ENCODE measurements around the gene KLK11. TPM values are rescaled to one million over a fixed set of nuclear protein-coding genes. Genes with fewer than 3 reads are reported as not detected.

KLK11 gene
- polyA plus RNA-seq, 3 donors: not detected

- peaks cover 8 to 20% (median 9%) of the 10 kb centered on the region in 3 donors for H3K27me3 Mint-ChIP-seq (ENCODE audit: low read depth in 3 of 3)
- H3K27ac Mint-ChIP-seq: no peak overlapping the region
- 64% methylated on average over 8 of the region's 9 CpGs for WGBS (ENCODE audit: insufficient coverage)
Observed at GRCh38 chr19:51036519-51036918, 10.1 kb upstream of the KLK11 start.

GRCh38 chr19:51034704-51035103, 8.3 kb upstream of the KLK11 start, which contains the start of gene KLK12:
KLK12 (minus strand) TSS chr19:51035002; CDS start chr19:51034621, 381 bp downstream.
- Mint-ChIP-seq H3K27me3 (ENCODE audit: low read depth in 3 of 3) (peaks cover 10 to 20% (median 11%) of the 10 kb centered on the region in 3 donors), H3K4me3 (no peak within 1 kb of the TSS), H3K36me3 (no peaks in the 10 kb centered on the region), H3K4me1 (no peaks in the 10 kb centered on the region), H3K9me3 (peaks cover 0 to 4% (median 0%) of the 10 kb centered on the region in 7 donors), H3K27ac (no peak within 1 kb of the TSS)
- 57% methylated on average over 7 of the region's 11 CpGs for WGBS (ENCODE audit: insufficient coverage)
- no peak within 1 kb of the TSS for H3K27ac ChIP-seq (ENCODE audit: low read depth in 1 of 2, low read length in 2 of 2)
- H3K79me2 ChIP-seq (ENCODE audit: insufficient read depth, low read length): no peaks in the 10 kb centered on the region
- H3K36me3 ChIP-seq (replicated peaks in 1 of 2; ENCODE audit: control insufficient read depth in 1 of 2, insufficient read depth in 2 of 2, low read length in 2 of 2): no peaks in the 10 kb centered on the region
- no peaks in the 10 kb centered on the region for H3K27me3 ChIP-seq (ENCODE audit: control insufficient read depth in 2 of 2, insufficient read depth in 2 of 2, low read length in 2 of 2)
- no peak for DNase-seq
- no peaks in the 10 kb centered on the region for H4K20me1 ChIP-seq (ENCODE audit: insufficient read depth, low read length)
- no peaks in the 10 kb centered on the region for H3K9me3 ChIP-seq (replicated peaks in 1 of 2; ENCODE audit: control insufficient read depth in 1 of 2, insufficient read depth in 1 of 2, low read length in 2 of 2)
- intact Hi-C loops (cut with micrococcal nuclease): no loop called here
- no peak within 1 kb of the TSS for H3K9ac ChIP-seq (ENCODE audit: insufficient read depth, low read length, poor library complexity, severe bottlenecking)
- H3K4me3 ChIP-seq (replicated peaks in 1 of 3; ENCODE audit: low read depth in 2 of 3, low read length in 3 of 3): no peak within 1 kb of the TSS
- TF ChIP-seq CTCF (IDR thresholded peaks at IDR 0.05): no peak
- no peak within 1 kb of the TSS for H3K4me2 ChIP-seq (replicated peaks; ENCODE audit: extremely low read depth, low read length, poor library complexity, severe bottlenecking)
- no peak within 1 kb of the TSS for H2AFZ ChIP-seq (ENCODE audit: insufficient read depth, low read depth, low read length, poor library complexity, severe bottlenecking)
- no peaks in the 10 kb centered on the region for H3K4me1 ChIP-seq (ENCODE audit: control insufficient read depth in 1 of 2, insufficient read depth in 2 of 2, low read length in 2 of 2)

More at GRCh38 chr19:51036519-51036918, 10.1 kb upstream of the KLK11 start:
- Mint-ChIP-seq H3K4me1 (no peaks in the 10 kb centered on the region), H3K36me3 (no peaks in the 10 kb centered on the region), H3K9me3 (peaks cover 0 to 5% (median 0%) of the 10 kb centered on the region in 7 donors), H3K4me3 (no peak overlapping the region)
- Histone ChIP-seq H3K79me2 (ENCODE audit: insufficient read depth, low read length) (no peaks in the 10 kb centered on the region), H3K9me3 (replicated peaks in 1 of 2; ENCODE audit: control insufficient read depth in 1 of 2, insufficient read depth in 1 of 2, low read length in 2 of 2) (no peaks in the 10 kb centered on the region), H3K36me3 (replicated peaks in 1 of 2; ENCODE audit: control insufficient read depth in 1 of 2, insufficient read depth in 2 of 2, low read length in 2 of 2) (no peaks in the 10 kb centered on the region), H3K9ac (ENCODE audit: insufficient read depth, low read length, poor library complexity, severe bottlenecking) (no peak overlapping the region), H3K4me3 (replicated peaks in 1 of 3; ENCODE audit: low read depth in 2 of 3, low read length in 3 of 3) (no peak overlapping the region), H3K4me1 (ENCODE audit: control insufficient read depth in 1 of 2, insufficient read depth in 2 of 2, low read length in 2 of 2) (no peaks in the 10 kb centered on the region), H4K20me1 (ENCODE audit: insufficient read depth, low read length) (no peaks in the 10 kb centered on the region), H3K4me2 (replicated peaks; ENCODE audit: extremely low read depth, low read length, poor library complexity, severe bottlenecking) (no peak overlapping the region), H3K27ac (ENCODE audit: low read depth in 1 of 2, low read length in 2 of 2) (no peak overlapping the region), H2AFZ (ENCODE audit: insufficient read depth, low read depth, low read length, poor library complexity, severe bottlenecking) (no peak overlapping the region), H3K27me3 (ENCODE audit: control insufficient read depth in 2 of 2, insufficient read depth in 2 of 2, low read length in 2 of 2) (no peaks in the 10 kb centered on the region)
- no peak for TF ChIP-seq CTCF (IDR thresholded peaks at IDR 0.05)
- intact Hi-C loops (cut with micrococcal nuclease): no loop called here
- no peak for DNase-seq
